ELF-1 (cell line): ENCODE results near the gene INPP4B.
A peak's percentile ranks its signal among the peaks of the same experiment; 100 is the strongest.

ENCODE experiments used
- DNase-seq: peaks from one replicate; pipeline ENCODE4 v3.0.0-alpha.2; 2016; ENCODE audit warnings: low read depth, low spot score

INPP4B gene

GRCh38 chr4:142846108-142846728 is at the start of gene INPP4B:
Gene INPP4B, minus strand, starts transcription at chr4:142846301.
- DNase-seq: peak; percentile 53

- peak; percentile 3 for DNase-seq
Observed at GRCh38 chr4:142893012-142893411, 46.9 kb upstream of the INPP4B start.

- peak; percentile 61 for DNase-seq
Observed at GRCh38 chr4:142886566-142886965, 40.5 kb upstream of the INPP4B start.

- DNase-seq: no peak
Observed at GRCh38 chr4:142883040-142883832, 37.1 kb upstream of the INPP4B start.

GRCh38 chr4:142882159-142882558 is 36.1 kb upstream of the INPP4B start:
- no peak for DNase-seq

- DNase-seq: no peak
Observed at GRCh38 chr4:142881331-142881730, 35.2 kb upstream of the INPP4B start.

- peak; percentile 12 for DNase-seq
Observed at GRCh38 chr4:142875117-142875516, 29.0 kb upstream of the INPP4B start.

GRCh38 chr4:142874684-142875083 is 28.6 kb upstream of the INPP4B start:
- DNase-seq: no peak

- no peak for DNase-seq
Observed at GRCh38 chr4:142866685-142867084, 20.6 kb upstream of the INPP4B start.

- DNase-seq: no peak
Observed at GRCh38 chr4:142861351-142861750, 15.2 kb upstream of the INPP4B start.

GRCh38 chr4:142858965-142859364 is 12.9 kb upstream of the INPP4B start:
- no peak for DNase-seq

- no peak for DNase-seq
Observed at GRCh38 chr4:142858446-142858845, 12.3 kb upstream of the INPP4B start.

GRCh38 chr4:142856576-142856975 is 10.5 kb upstream of the INPP4B start:
- no peak for DNase-seq

GRCh38 chr4:142850478-142850877 is 4.4 kb upstream of the INPP4B start:
- DNase-seq: no peak

GRCh38 chr4:142846729-142847596 is 862 bp upstream of the INPP4B start:
- peak; percentile 61 for DNase-seq

- DNase-seq: peak; percentile 45
Observed at GRCh38 chr4:142845293-142846107, 601 bp downstream of the INPP4B start.

- no peak for DNase-seq
Observed at GRCh38 chr4:142844782-142845181, 1.3 kb downstream of the INPP4B start.

- no peak for DNase-seq
Observed at GRCh38 chr4:142840516-142841123, 5.5 kb downstream of the INPP4B start.

- DNase-seq: no peak
Observed at GRCh38 chr4:142838778-142839177, 7.3 kb downstream of the INPP4B start.

GRCh38 chr4:142832022-142832421 is 14.1 kb downstream of the INPP4B start:
- DNase-seq: no peak
